ENCODE data around the gene FIGN. TPM values are rescaled to one million over a fixed set of nuclear protein-coding genes. Genes with fewer than 3 reads are reported as not detected.

FIGN gene
- total RNA-seq, 4 donors from 2014 or later = 5.8 to 12.0 (median 11.1) TPM

- Histone ChIP-seq H3K27ac (replicated peaks in 1 of 4) (no peak overlapping the region), H3K9me3 (no peaks in the 10 kb centered on the region), H3K27me3 (no peaks in the 10 kb centered on the region), H3K4me1 (peaks cover 0 to 12% (median 6%) of the 10 kb centered on the region in 4 donors), H3K36me3 (no peaks in the 10 kb centered on the region), H3K4me3 (no peak overlapping the region)
- intact Hi-C loops (cut with DNase I) = no loop called here
- DNase-seq (ENCODE audit: extremely low spot score) = no peak
- 52% methylated on average over 2 of the region's 2 CpGs for WGBS
- no peak for TF ChIP-seq POLR2A (IDR thresholded peaks at IDR 0.05; ENCODE audit: low read depth)
- no peak for TF ChIP-seq EP300 (IDR thresholded peaks at IDR 0.05)
- TF ChIP-seq POLR2AphosphoS5 (IDR thresholded peaks at IDR 0.05) = no peak
- TF ChIP-seq CTCF (IDR thresholded peaks at IDR 0.05) = no peak
Observed at GRCh38 chr2:163774862-163775261, 39.1 kb upstream of the FIGN start.

GRCh38 chr2:163773276-163773675, 37.5 kb upstream of the FIGN start:
- Histone ChIP-seq H3K4me3 (no peak overlapping the region), H3K4me1 (peaks cover under 1 to 10% (median 2%) of the 10 kb centered on the region in 4 donors), H3K36me3 (no peaks in the 10 kb centered on the region), H3K27me3 (no peaks in the 10 kb centered on the region), H3K9me3 (no peaks in the 10 kb centered on the region), H3K27ac (replicated peaks in 1 of 4) (no peak overlapping the region)
- intact Hi-C loops (cut with DNase I) = no loop called here
- WGBS = 89% methylated on average over 3 of the region's 3 CpGs
- TF ChIP-seq EP300 (IDR thresholded peaks at IDR 0.05) = no peak
- TF ChIP-seq POLR2A (IDR thresholded peaks at IDR 0.05; ENCODE audit: low read depth) = no peak
- TF ChIP-seq POLR2AphosphoS5 (IDR thresholded peaks at IDR 0.05) = no peak
- no peak for TF ChIP-seq CTCF (IDR thresholded peaks at IDR 0.05)
- DNase-seq (ENCODE audit: extremely low spot score) = no peak

GRCh38 chr2:163771596-163771995, 35.8 kb upstream of the FIGN start:
- Histone ChIP-seq H3K4me3 (no peak overlapping the region), H3K27ac (replicated peaks in 1 of 4) (no peak overlapping the region), H3K9me3 (no peaks in the 10 kb centered on the region), H3K4me1 (peaks cover 0 to 6% (median 1%) of the 10 kb centered on the region in 4 donors), H3K36me3 (no peaks in the 10 kb centered on the region), H3K27me3 (no peaks in the 10 kb centered on the region)
- 91% methylated on average over 4 of the region's 4 CpGs for WGBS
- intact Hi-C loops (cut with DNase I) = no loop called here
- TF ChIP-seq POLR2A (IDR thresholded peaks at IDR 0.05; ENCODE audit: low read depth) (no peak), CTCF (IDR thresholded peaks at IDR 0.05) (no peak), POLR2AphosphoS5 (IDR thresholded peaks at IDR 0.05) (no peak), EP300 (IDR thresholded peaks at IDR 0.05) (no peak)
- no peak for DNase-seq (ENCODE audit: extremely low spot score)

- WGBS = 62% methylated on average over 7 of the region's 7 CpGs
- Histone ChIP-seq H3K36me3 (no peaks in the 10 kb centered on the region), H3K4me1 (peaks cover 0 to 6% (median 1%) of the 10 kb centered on the region in 4 donors), H3K4me3 (no peak overlapping the region), H3K27me3 (no peaks in the 10 kb centered on the region), H3K27ac (replicated peaks in 1 of 4) (no peak overlapping the region), H3K9me3 (no peaks in the 10 kb centered on the region)
- DNase-seq (ENCODE audit: extremely low spot score) = no peak
- intact Hi-C loops (cut with DNase I) = no loop called here
- no peak for TF ChIP-seq EP300 (IDR thresholded peaks at IDR 0.05)
- TF ChIP-seq CTCF (IDR thresholded peaks at IDR 0.05) = no peak
- no peak for TF ChIP-seq POLR2A (IDR thresholded peaks at IDR 0.05; ENCODE audit: low read depth)
- TF ChIP-seq POLR2AphosphoS5 (IDR thresholded peaks at IDR 0.05) = no peak
Observed at GRCh38 chr2:163768881-163769695, 33.3 kb upstream of the FIGN start.
